ENCODE measurements around the gene KIF23. TPM values are rescaled to one million over a fixed set of nuclear protein-coding genes. Genes with fewer than 3 reads are reported as not detected.

KIF23 gene
- total RNA-seq, 1 experiment from 2014 or later = 87.8 TPM

DNA sequence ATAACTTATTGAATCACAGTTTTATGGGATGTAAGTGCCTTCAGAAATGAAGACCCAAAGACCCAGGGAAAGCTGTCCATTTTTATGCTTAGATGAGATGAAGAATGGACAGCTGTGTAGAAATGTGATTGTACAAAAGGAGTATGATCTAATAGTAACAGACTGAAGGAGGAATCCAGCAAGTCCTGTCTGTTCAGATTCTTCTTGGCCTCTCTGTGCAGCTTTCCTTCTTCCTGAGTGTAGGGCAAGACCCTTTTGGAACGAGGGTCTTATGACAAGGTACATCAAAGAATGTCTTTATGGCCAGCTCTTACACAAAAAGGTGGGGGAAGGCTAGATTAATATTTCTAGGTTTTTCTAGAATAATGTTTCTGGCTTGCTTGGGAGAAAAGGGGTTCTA, 1.4 kb upstream of the KIF23 start (continued):
- TF ChIP-seq, protein P1, sequence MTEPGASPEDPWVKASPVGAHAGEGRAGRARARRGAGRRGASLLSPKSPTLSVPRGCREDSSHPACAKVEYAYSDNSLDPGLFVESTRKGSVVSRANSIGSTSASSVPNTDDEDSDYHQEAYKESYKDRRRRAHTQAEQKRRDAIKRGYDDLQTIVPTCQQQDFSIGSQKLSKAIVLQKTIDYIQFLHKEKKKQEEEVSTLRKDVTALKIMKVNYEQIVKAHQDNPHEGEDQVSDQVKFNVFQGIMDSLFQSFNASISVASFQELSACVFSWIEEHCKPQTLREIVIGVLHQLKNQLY (CRISPR knock-in tag; IDR thresholded peaks at IDR 0.05) = no peak
- no peak for TF ChIP-seq NFE2L1 (CRISPR knock-in tag; IDR thresholded peaks at IDR 0.05)

DNA sequence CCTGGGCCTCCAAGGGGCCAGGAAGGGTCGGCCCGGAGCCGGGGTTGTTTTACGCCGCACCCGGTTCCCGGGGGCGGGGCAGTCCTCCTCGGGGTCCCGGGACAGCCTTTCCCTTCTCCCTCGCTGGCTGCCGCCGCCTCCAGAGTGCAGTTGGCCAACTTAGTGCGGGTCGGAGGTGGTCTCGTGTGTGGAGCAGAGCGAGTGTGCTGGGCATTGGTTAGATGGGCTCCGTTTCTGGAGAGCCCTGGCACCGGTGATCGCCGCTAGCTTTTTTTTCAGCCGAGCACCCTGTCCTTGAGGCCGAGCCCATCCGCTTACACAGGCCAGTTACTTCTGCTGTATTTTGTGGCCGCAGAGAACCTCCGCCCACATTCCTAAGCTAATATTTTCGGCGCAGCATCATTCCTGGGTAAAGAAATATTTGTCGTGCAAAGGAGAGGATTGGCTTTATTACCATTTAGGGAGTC, 585 bp downstream of the KIF23 start:
- Mint-ChIP-seq H3K4me3 (peak overlapping the region; percentile 91), H3K27me3 (ENCODE audit: low read depth) (no peaks in the 10 kb centered on the region; the same call in 1 of the 2 replicates), H3K4me1 (peaks cover 17% of the 10 kb centered on the region), H3K9me3 (no peaks in the 10 kb centered on the region), H3K36me3 (peaks cover 24% of the 10 kb centered on the region), H3K27ac (0 out of 2 replicates have a peak overlapping the region, but pooled peaks have one; percentile 66)
- TF ChIP-seq SMAD4 (CRISPR knock-in tag; IDR thresholded peaks at IDR 0.05) = 0 out of 2 replicates have a peak, but pooled peaks have one; percentile 2
- peak; percentile 0; the same call in 1 of the 2 replicates for TF ChIP-seq TEAD4 (CRISPR knock-in tag; IDR thresholded peaks at IDR 0.05)
- TF ChIP-seq TCF7 (CRISPR knock-in tag; IDR thresholded peaks at IDR 0.05; ENCODE audit: low read depth) = peak; percentile 3; the same call in 1 of the 2 replicates
- TF ChIP-seq, protein P2, sequence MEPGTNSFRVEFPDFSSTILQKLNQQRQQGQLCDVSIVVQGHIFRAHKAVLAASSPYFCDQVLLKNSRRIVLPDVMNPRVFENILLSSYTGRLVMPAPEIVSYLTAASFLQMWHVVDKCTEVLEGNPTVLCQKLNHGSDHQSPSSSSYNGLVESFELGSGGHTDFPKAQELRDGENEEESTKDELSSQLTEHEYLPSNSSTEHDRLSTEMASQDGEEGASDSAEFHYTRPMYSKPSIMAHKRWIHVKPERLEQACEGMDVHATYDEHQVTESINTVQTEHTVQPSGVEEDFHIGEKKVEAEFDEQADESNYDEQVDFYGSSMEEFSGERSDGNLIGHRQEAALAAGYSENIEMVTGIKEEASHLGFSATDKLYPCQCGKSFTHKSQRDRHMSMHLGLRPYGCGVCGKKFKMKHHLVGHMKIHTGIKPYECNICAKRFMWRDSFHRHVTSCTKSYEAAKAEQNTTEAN (CRISPR knock-in tag; IDR thresholded peaks at IDR 0.05) = no peak
- TF ChIP-seq NFATC4 (CRISPR knock-in tag; IDR thresholded peaks at IDR 0.05) = no peak
- TF ChIP-seq, protein P3, sequence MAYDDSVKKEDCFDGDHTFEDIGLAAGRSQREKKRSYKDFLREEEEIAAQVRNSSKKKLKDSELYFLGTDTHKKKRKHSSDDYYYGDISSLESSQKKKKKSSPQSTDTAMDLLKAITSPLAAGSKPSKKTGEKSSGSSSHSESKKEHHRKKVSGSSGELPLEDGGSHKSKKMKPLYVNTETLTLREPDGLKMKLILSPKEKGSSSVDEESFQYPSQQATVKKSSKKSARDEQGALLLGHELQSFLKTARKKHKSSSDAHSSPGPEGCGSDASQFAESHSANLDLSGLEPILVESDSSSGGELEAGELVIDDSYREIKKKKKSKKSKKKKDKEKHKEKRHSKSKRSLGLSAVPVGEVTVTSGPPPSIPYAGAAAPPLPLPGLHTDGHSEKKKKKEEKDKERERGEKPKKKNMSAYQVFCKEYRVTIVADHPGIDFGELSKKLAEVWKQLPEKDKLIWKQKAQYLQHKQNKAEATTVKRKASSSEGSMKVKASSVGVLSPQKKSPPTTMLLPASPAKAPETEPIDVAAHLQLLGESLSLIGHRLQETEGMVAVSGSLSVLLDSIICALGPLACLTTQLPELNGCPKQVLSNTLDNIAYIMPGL (CRISPR knock-in tag; IDR thresholded peaks at IDR 0.05) = 0 out of 2 replicates have a peak, but pooled peaks have one; percentile 0
- CTCF ChIA-PET = interaction anchor here (0.8 to 2.8 kb wide), 10 partner anchors 20 to 383 kb away, joined by 3 to 21 read pairs (median 4); no protein-coding TSS in a partner anchor
- ATAC-seq = peak; percentile 49
- peak; percentile 52 for DNase-seq (ENCODE audit: low spot score)
- POLR2A ChIA-PET = interaction anchor here (0.9 to 1.3 kb wide), 2 partner anchors 39 to 48 kb away, joined by 3 to 8 read pairs; no protein-coding TSS in a partner anchor

DNA sequence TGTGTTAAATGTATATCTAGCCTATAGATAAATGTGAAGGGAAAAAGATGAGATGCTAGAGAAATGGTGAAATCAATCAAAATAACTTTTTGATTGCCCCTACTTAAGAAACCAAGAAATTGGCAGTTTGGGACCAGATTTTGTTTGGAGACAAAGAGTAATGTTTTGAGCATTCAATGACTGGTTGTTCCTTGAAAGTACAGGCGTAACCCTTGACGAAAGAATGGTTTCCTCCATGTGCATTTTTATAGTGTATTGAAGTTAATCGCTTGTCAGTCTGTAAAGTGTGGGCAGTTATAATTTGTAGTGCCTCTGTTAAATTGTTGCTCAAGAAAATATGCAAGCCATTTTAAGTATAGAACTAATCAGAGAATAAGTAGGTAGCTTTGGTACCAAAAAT, 1.2 kb downstream of the KIF23 start:
- ChIA-PET CTCF (interaction anchor here (1.0 to 2.8 kb wide), 5 partner anchors 21 to 356 kb away, joined by 3 to 21 read pairs (median 5); no protein-coding TSS in a partner anchor), POLR2A (interaction anchor here (0.9 kb wide), 1 partner anchor 38 kb away, joined by 3 read pairs; no protein-coding TSS in a partner anchor)
- ATAC-seq = no peak
- Mint-ChIP-seq H3K27ac (peak overlapping the region; percentile 2; the same call in 1 of the 2 replicates), H3K4me3 (peak overlapping the region; percentile 91), H3K4me1 (peaks cover 17% of the 10 kb centered on the region), H3K36me3 (peaks cover 26% of the 10 kb centered on the region), H3K27me3 (ENCODE audit: low read depth) (no peaks in the 10 kb centered on the region; the same call in 1 of the 2 replicates), H3K9me3 (no peaks in the 10 kb centered on the region)
- no peak for DNase-seq (ENCODE audit: low spot score)
- TF ChIP-seq, protein P4, sequence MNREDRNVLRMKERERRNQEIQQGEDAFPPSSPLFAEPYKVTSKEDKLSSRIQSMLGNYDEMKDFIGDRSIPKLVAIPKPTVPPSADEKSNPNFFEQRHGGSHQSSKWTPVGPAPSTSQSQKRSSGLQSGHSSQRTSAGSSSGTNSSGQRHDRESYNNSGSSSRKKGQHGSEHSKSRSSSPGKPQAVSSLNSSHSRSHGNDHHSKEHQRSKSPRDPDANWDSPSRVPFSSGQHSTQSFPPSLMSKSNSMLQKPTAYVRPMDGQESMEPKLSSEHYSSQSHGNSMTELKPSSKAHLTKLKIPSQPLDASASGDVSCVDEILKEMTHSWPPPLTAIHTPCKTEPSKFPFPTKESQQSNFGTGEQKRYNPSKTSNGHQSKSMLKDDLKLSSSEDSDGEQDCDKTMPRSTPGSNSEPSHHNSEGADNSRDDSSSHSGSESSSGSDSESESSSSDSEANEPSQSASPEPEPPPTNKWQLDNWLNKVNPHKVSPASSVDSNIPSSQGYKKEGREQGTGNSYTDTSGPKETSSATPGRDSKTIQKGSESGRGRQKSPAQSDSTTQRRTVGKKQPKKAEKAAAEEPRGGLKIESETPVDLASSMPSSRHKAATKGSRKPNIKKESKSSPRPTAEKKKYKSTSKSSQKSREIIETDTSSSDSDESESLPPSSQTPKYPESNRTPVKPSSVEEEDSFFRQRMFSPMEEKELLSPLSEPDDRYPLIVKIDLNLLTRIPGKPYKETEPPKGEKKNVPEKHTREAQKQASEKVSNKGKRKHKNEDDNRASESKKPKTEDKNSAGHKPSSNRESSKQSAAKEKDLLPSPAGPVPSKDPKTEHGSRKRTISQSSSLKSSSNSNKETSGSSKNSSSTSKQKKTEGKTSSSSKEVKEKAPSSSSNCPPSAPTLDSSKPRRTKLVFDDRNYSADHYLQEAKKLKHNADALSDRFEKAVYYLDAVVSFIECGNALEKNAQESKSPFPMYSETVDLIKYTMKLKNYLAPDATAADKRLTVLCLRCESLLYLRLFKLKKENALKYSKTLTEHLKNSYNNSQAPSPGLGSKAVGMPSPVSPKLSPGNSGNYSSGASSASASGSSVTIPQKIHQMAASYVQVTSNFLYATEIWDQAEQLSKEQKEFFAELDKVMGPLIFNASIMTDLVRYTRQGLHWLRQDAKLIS (CRISPR knock-in tag; IDR thresholded peaks at IDR 0.05; ENCODE audit: borderline replicate concordance) = no peak
- TF ChIP-seq ZNF121 (CRISPR knock-in tag; IDR thresholded peaks at IDR 0.05) (no peak), NR3C1 (CRISPR knock-in tag; conservative IDR thresholded peaks at IDR 0.05; ENCODE audit: low read depth) (no peak), HMGA2 (CRISPR knock-in tag; IDR thresholded peaks at IDR 0.05) (no peak), CREB1 (CRISPR knock-in tag; IDR thresholded peaks at IDR 0.05) (no peak), NR2C2 (CRISPR knock-in tag; IDR thresholded peaks at IDR 0.05) (no peak), RORB (CRISPR knock-in tag; IDR thresholded peaks at IDR 0.05) (no peak), SMAD3 (CRISPR knock-in tag; IDR thresholded peaks at IDR 0.05; ENCODE audit: borderline replicate concordance) (no peak), TCF7 (CRISPR knock-in tag; IDR thresholded peaks at IDR 0.05; ENCODE audit: low read depth) (no peak), SP1 (CRISPR knock-in tag; conservative IDR thresholded peaks at IDR 0.05) (no peak)
- TF ChIP-seq, protein P5, sequence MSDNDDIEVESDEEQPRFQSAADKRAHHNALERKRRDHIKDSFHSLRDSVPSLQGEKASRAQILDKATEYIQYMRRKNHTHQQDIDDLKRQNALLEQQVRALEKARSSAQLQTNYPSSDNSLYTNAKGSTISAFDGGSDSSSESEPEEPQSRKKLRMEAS (CRISPR knock-in tag; IDR thresholded peaks at IDR 0.05) = no peak
- TF ChIP-seq, protein P6, sequence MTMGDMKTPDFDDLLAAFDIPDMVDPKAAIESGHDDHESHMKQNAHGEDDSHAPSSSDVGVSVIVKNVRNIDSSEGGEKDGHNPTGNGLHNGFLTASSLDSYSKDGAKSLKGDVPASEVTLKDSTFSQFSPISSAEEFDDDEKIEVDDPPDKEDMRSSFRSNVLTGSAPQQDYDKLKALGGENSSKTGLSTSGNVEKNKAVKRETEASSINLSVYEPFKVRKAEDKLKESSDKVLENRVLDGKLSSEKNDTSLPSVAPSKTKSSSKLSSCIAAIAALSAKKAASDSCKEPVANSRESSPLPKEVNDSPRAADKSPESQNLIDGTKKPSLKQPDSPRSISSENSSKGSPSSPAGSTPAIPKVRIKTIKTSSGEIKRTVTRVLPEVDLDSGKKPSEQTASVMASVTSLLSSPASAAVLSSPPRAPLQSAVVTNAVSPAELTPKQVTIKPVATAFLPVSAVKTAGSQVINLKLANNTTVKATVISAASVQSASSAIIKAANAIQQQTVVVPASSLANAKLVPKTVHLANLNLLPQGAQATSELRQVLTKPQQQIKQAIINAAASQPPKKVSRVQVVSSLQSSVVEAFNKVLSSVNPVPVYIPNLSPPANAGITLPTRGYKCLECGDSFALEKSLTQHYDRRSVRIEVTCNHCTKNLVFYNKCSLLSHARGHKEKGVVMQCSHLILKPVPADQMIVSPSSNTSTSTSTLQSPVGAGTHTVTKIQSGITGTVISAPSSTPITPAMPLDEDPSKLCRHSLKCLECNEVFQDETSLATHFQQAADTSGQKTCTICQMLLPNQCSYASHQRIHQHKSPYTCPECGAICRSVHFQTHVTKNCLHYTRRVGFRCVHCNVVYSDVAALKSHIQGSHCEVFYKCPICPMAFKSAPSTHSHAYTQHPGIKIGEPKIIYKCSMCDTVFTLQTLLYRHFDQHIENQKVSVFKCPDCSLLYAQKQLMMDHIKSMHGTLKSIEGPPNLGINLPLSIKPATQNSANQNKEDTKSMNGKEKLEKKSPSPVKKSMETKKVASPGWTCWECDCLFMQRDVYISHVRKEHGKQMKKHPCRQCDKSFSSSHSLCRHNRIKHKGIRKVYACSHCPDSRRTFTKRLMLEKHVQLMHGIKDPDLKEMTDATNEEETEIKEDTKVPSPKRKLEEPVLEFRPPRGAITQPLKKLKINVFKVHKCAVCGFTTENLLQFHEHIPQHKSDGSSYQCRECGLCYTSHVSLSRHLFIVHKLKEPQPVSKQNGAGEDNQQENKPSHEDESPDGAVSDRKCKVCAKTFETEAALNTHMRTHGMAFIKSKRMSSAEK (CRISPR knock-in tag; IDR thresholded peaks at IDR 0.05; ENCODE audit: borderline replicate concordance) = no peak
- TF ChIP-seq, protein P7, sequence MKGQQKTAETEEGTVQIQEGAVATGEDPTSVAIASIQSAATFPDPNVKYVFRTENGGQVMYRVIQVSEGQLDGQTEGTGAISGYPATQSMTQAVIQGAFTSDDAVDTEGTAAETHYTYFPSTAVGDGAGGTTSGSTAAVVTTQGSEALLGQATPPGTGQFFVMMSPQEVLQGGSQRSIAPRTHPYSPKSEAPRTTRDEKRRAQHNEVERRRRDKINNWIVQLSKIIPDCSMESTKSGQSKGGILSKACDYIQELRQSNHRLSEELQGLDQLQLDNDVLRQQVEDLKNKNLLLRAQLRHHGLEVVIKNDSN (CRISPR knock-in tag; IDR thresholded peaks at IDR 0.05) = no peak
